NCI-H1105 treated with DMSO at 0.1 percent for 48 hours (cell line): ENCODE results near the gene SYTL3.
"Not testable (repeated sequence)": the region's sequence is repeated elsewhere in the genome, so short reads cannot be mapped to it uniquely, and the experiment has no call there.

Source experiments
- DNase-seq: peaks from one replicate; lab custom pipeline; 2025; lab: John Stamatoyannopoulos, UW

The SYTL3 gene

DNA sequence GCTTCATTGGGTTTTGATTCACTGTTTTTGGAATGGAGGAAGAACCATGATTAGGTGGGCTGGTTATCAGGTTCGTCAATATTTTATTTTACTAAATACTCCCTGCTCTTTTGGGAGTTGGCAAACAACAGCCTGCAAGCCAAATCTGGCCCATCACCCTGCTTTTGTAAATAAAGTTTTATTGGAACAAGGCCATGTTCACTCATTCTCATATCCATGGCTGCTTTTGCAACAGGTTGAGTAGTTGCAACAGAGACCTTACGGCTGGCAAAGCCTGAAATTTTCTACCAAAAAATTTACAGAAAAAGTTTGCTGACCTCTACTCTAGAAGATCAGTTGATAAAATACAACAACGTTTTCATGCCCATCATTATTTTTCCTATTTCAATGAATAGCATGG, 45.1 kb downstream of the SYTL3 start:
- DNase-seq, result no peak

DNA sequence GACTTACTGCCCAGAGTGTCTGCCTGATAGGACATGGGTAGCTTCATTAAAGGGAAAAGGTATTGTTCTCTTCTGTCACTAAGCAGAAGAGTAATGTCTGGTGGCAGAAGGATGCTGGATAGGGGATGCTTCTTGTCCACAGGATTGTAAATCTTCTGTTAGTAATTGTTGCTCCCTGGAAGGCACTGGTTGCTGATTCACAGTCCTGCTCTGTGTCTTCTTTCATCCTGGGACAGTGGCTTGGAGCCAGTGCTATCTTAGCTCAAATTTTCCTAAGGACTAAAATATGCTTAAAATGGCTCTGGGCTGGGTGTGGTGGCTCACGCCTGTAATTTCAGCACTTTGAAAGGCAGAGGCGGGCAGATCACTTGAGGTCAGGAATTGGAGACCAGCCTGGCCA, 48.0 kb downstream of the SYTL3 start:
- DNase-seq, result no peak

DNA sequence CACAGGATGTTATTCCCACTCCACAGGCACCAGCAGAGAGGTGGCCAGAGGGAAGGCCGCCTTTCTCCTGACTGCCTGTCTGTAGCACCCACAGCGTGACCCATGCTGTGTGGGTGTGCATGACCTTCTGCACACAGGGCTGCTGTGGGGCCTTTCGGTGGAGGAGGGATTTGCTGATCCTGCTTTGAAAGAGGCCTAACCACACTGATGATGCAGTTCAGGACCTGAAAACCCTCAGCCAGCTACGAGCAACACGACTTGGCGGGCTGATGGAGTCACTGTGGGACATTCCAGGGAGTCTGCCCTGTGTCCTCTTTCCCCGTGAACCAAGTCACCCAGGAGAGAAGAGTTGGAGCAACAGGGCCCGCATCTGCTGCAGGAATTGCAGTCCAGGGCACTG, 49.1 kb downstream of the SYTL3 start:
- no peak for DNase-seq

DNA sequence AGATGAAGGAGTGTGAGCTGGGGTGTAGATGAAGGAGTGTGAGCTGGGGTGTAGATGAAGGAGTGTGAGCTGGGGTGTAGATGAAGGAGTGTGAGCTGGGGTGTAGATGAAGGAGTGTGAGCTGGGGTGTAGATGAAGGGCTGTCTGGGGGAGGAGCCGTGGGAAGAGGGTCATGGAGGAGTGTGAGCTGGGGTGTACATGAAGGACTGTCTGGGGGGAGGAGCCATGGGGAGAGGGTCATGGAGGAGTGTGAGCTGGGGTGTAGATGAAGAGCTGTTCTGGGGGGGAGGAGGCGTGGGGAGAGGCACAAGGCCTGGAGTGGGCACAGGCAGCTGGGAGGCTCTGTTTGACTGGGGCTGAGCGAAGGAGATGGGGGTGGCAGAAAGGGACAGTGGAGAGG, 51.4 kb downstream of the SYTL3 start:
- not testable (repeated sequence) for DNase-seq

- DNase-seq, result peak; percentile 9
Observed at GRCh38 chr6:158703111-158703836, 53.4 kb downstream of the SYTL3 start.

- DNase-seq, result peak; percentile 74
Observed at GRCh38 chr6:158703837-158704822, 54.3 kb downstream of the SYTL3 start.

- DNase-seq, result no peak
Observed at GRCh38 chr6:158705386-158706126, 55.7 kb downstream of the SYTL3 start.

DNA sequence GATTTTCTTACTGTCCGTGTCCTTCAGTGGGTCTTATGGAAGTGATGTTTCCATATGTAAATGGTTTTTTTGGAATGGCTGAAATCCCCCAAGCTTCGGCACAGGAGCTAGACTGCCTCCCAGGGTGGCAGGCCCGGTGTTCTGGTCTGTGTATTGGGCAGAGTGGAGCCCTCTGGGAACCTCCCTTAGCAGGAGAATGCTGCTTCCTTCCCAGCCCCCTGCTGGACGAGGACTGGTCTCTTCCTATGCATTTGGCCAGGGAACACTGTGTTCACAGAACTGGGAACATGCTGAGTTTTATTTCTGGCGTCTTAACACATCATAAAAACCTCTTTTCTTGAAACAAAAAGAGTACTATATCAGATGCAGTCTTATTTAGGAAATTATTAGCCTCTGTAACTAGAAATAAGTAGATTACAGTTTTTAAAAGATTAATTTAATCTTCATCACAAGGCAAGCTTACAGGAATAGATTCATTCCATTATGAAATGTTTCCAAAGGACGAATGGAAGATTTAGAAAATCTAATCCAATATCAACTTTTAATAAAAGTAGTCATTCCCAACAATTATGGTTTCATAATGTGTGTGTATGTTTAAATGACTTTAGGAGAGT, 56.6 kb downstream of the SYTL3 start:
- peak; percentile 16 for DNase-seq

DNA sequence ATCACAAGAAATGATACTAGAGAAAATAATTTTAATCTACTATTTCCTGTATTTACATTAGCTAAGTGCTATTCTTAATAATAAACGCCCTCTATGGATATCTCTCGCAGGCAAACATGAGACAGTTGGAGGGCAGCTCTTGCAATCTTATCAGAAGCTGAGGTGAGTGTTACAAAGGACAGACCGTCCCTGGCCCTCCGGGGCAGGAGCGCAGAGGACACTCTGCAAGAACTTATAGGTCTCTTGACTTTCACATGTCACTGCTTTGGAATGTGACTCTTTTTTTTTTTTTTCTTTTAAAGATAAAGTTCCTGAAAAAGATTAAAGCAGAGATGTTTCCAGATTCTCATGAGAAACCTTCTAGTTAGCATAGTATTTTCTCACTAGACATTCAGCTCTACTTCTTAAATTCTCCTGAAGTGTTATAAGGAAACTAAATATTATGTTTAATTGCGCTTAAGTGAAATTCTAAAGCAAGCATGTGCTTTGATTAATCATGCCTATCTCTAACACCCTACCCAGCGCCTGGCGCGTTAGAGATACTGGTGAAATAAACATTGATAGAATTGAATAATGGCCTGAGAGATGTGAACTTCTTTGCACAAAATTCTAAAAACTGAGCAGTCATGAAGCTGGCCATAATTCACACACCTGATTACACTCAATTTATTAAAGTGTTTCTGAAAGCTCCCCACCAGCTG, 57.4 kb downstream of the SYTL3 start:
- DNase-seq, result no peak

DNA sequence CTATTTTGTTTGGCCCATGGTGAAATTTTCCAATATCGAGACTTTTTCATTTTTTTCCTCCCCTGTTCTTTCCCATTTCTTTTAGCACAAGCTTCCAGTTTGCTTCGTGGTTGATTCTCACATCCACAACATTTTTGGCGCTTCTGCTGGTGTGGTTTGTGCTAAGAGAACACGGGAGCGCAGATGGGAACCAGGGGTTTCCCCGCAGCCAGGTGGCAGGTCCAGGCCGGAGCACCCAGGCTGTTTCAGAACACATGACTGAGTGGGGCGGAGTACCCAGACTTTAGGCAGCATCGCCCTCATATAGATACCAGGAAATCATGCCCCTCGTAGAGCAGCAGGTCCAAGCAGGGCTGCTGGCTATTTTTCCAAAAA, 58.0 kb downstream of the SYTL3 start:
- no peak for DNase-seq

DNA sequence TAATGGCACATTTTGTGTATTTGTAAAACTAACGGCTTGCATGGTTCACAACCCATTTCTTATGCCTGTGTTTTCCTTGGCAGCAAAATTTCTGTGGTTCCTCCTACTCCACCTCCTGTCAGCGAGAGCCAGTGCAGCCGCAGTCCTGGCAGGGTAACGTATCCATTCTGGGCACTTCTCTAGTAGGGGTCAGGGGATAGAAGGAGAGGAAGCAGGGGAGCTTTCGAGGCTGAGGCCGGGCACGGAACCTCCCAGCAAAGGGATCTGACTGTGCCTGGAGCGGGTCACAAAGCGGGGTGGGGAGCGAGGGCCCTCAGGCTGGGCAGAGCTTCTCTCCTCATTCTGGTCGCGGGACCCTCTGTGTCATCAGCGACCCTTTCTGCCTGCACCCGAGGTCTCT, 58.4 kb downstream of the SYTL3 start:
- DNase-seq, result no peak

GRCh38 chr6:158709809-158710208, 60.0 kb downstream of the SYTL3 start:
- no peak for DNase-seq

- DNase-seq, result no peak
Observed at GRCh38 chr6:158711264-158711663, 61.4 kb downstream of the SYTL3 start.

DNA sequence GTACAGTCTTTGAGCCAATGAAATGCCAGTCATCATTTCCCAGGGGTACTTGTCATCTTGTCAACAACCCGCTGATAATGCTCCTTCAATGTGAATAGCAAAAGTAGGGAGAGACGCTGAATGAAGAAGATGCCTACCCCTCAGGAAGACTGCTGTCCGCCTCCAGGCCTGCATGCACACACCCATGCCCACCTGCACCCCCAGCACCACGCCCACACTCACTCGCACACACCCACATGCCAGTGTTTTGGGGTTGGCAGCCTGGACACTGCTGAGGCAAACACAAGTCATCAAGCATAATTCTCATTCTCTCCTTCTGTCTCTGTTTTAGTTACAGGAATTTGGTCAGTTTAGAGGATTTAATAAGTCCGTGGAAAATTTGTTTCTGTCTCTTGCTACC, 63.6 kb downstream of the SYTL3 start:
- peak; percentile 25 for DNase-seq

- no peak for DNase-seq
Observed at GRCh38 chr6:158714706-158715105, 64.9 kb downstream of the SYTL3 start.

- no peak for DNase-seq
Observed at GRCh38 chr6:158715330-158716311, 65.8 kb downstream of the SYTL3 start.

DNA sequence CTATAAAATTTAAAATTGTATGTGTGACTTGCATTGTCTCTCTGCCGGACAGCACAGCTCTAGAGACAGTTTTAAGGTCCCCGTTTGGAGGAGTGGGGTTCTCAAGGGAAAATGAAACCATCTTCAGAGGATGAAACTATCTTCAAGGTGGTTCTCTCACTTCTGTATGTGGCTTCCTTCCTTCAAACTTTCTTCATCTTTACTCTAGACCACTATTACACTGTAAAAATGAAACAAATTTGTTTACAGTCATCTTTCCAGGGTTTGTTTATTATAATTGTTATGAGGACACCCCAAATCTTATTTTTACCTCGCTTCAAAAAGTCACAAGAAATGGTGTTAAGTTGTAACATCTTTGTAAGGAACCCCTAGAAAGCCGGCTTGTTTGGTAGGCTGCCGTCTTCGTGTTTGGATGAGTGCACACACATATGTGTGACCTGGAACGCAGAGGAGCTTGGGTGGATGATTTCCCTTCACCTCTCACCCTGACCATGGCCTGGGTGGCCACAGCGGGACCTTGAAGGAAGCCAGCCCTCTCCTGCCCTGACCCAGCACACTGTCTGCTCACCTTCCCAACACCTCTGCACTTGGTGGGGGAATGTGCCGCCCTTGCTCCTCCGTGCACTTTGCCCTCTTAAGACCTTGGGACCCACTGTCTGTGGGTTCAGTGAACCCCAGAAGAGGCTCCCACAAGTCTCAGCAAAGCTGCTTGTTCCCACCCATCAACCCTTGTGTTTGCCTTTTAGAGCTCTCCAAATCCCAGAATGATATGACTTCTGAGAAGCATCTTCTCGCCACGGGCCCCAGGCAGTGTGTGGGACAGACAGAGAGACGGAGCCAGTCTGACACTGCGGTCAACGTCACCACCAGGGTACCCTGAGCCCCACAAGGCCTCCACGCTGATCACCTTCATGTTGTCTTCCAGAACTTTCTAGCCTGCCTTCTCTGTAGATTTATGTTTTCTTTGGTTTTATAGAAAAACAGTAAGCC, 67.8 kb downstream of the SYTL3 start:
- DNase-seq, result no peak

GRCh38 chr6:158718461-158719046, 68.7 kb downstream of the SYTL3 start:
- no peak for DNase-seq
